WTC11 (cell line): Measurements from ENCODE around the gene CSNK2A1. TPM values are rescaled to one million over a fixed set of nuclear protein-coding genes. Genes with fewer than 3 reads are reported as not detected.

Source experiments
- ATAC-seq: fragments of 200-7000 bp; cut with Tn5 transposase; 2 replicates; pipeline ENCODE4 v1.10.0; 2021; ENCODE audit warnings: mild to moderate bottlenecking, moderate library complexity
- CTCF ChIA-PET: fragments of 300-600 bp; sonication (Branson Sonifier 250); formaldehyde crosslinking; loops from one replicate; lab custom pipeline; 2021; ENCODE audit warnings: antibody characterized with exemption; lab: Charles Lee
- POLR2A ChIA-PET: fragments of 350-600 bp; sonication (Branson Sonifier 250); formaldehyde crosslinking; loops from one replicate; lab custom pipeline; 2021; ENCODE audit warnings: antibody characterized with exemption; lab: Charles Lee
- DNase-seq: peaks from one replicate; pipeline ENCODE4 v3.0.0; 2021; ENCODE audit warnings: low spot score
- H3K27ac Mint-ChIP-seq: 2 replicates; pipeline ENCODE4 v1.8.0; 2021; ENCODE audit warnings: mixed read lengths
- H3K27me3 Mint-ChIP-seq: 2 replicates; pipeline ENCODE4 v1.8.0; 2021; ENCODE audit warnings: low read depth, mild to moderate bottlenecking, moderate library complexity, mixed read lengths
- H3K36me3 Mint-ChIP-seq: 2 replicates; pipeline ENCODE4 v1.8.0; 2021; ENCODE audit warnings: mixed read lengths
- H3K4me1 Mint-ChIP-seq: 2 replicates; pipeline ENCODE4 v1.8.0; 2022; ENCODE audit warnings: mixed read lengths
- H3K4me3 Mint-ChIP-seq: 2 replicates; pipeline ENCODE4 v1.8.0; 2021; ENCODE audit warnings: mild to moderate bottlenecking, moderate library complexity, mixed read lengths
- H3K9me3 Mint-ChIP-seq: 2 replicates; pipeline ENCODE4 v1.8.0; 2021; ENCODE audit warnings: mixed read lengths
- CREB1 ChIP-seq: sonication (generic); formaldehyde crosslinking; IDR thresholded peaks from 2 replicates; pipeline ENCODE4 v1.8.0; 2023; ENCODE audit warnings: mild to moderate bottlenecking, missing genetic modification reagents
- ELF4 ChIP-seq: sonication (generic); formaldehyde crosslinking; IDR thresholded peaks from 2 replicates; pipeline ENCODE4 v1.8.1; 2022; ENCODE audit warnings: low read depth, mild to moderate bottlenecking, moderate library complexity, missing genetic modification reagents
- ETV6 ChIP-seq: sonication (generic); formaldehyde crosslinking; IDR thresholded peaks from 2 replicates; pipeline ENCODE4 v1.8.1; 2022; ENCODE audit warnings: mild to moderate bottlenecking, missing genetic modification reagents
- GRHL2 ChIP-seq: fragments of 250-450 bp; sonication (Bioruptor Pico); IDR thresholded peaks from 2 replicates; pipeline ENCODE4 v1.8.0; 2022; ENCODE audit warnings: mild to moderate bottlenecking, moderate library complexity; ENCODE audit not compliant: insufficient replicate concordance, severe bottlenecking
- GTF2I ChIP-seq: fragments of 250-450 bp; sonication (Bioruptor Pico); conservative IDR thresholded peaks from 2 replicates; pipeline ENCODE4 v1.4.0; 2021; ENCODE audit warnings: mild to moderate bottlenecking
- HMGXB4 ChIP-seq: sonication (generic); formaldehyde crosslinking; IDR thresholded peaks from 2 replicates; pipeline ENCODE4 v1.8.1; 2023; ENCODE audit warnings: mild to moderate bottlenecking, moderate library complexity, missing genetic modification reagents
- JUN ChIP-seq: sonication (generic); formaldehyde crosslinking; IDR thresholded peaks from 2 replicates; pipeline ENCODE4 v1.8.0; 2023; ENCODE audit warnings: mild to moderate bottlenecking, missing genetic modification reagents
- MYBL2 ChIP-seq: sonication (generic); formaldehyde crosslinking; IDR thresholded peaks from 2 replicates; pipeline ENCODE4 v1.8.1; 2023; ENCODE audit warnings: mild to moderate bottlenecking, moderate library complexity, missing genetic modification reagents
- NR1H2 ChIP-seq: sonication (generic); formaldehyde crosslinking; IDR thresholded peaks from 2 replicates; pipeline ENCODE4 v1.9.0; 2021; ENCODE audit warnings: mild to moderate bottlenecking, moderate library complexity, missing genetic modification reagents
- NR2C2 ChIP-seq: sonication (generic); formaldehyde crosslinking; IDR thresholded peaks from 2 replicates; pipeline ENCODE4 v1.8.0; 2022; ENCODE audit warnings: mild to moderate bottlenecking, missing genetic modification reagents
- NR3C1 ChIP-seq: sonication (generic); formaldehyde crosslinking; conservative IDR thresholded peaks from 2 replicates; pipeline ENCODE4 v1.8.1; 2023; ENCODE audit warnings: low read depth, mild to moderate bottlenecking, missing genetic modification reagents
- RELA ChIP-seq: sonication (generic); formaldehyde crosslinking; IDR thresholded peaks from 2 replicates; pipeline ENCODE4 v1.8.1; 2022; ENCODE audit warnings: missing genetic modification reagents, mild to moderate bottlenecking, borderline replicate concordance
- SMAD3 ChIP-seq: sonication (generic); formaldehyde crosslinking; IDR thresholded peaks from 2 replicates; pipeline ENCODE4 v1.8.0; 2022; ENCODE audit warnings: missing genetic modification reagents, mild to moderate bottlenecking, borderline replicate concordance
- TCF7 ChIP-seq: sonication (generic); formaldehyde crosslinking; IDR thresholded peaks from 2 replicates; pipeline ENCODE4 v1.8.0; 2022; ENCODE audit warnings: mild to moderate bottlenecking, low read depth, missing genetic modification reagents, moderate library complexity
- TEAD1 ChIP-seq: sonication (generic); formaldehyde crosslinking; IDR thresholded peaks from 2 replicates; pipeline ENCODE4 v1.8.0; 2022; ENCODE audit warnings: mild to moderate bottlenecking, missing genetic modification reagents
- TEAD4 ChIP-seq: sonication (generic); formaldehyde crosslinking; IDR thresholded peaks from 2 replicates; pipeline ENCODE4 v1.8.0; 2022; ENCODE audit warnings: mild to moderate bottlenecking, missing genetic modification reagents
- TP53 ChIP-seq: sonication (generic); formaldehyde crosslinking; IDR thresholded peaks from 2 replicates; pipeline ENCODE4 v1.8.1; 2023; ENCODE audit warnings: mild to moderate bottlenecking, missing genetic modification reagents
- ZMAT4 ChIP-seq: fragments of 250-450 bp; sonication (Bioruptor Pico); IDR thresholded peaks from 2 replicates; pipeline ENCODE4 v1.9.0; 2021; ENCODE audit warnings: mild to moderate bottlenecking
- ZNF317 ChIP-seq: sonication (generic); formaldehyde crosslinking; IDR thresholded peaks from 2 replicates; pipeline ENCODE4 v1.8.1; 2023; ENCODE audit warnings: low read depth, mild to moderate bottlenecking, moderate library complexity, missing genetic modification reagents, borderline replicate concordance
- ZNF423 ChIP-seq: fragments of 250-450 bp; sonication (Bioruptor Pico); IDR thresholded peaks from 2 replicates; pipeline ENCODE4 v2.1.2; 2022; ENCODE audit warnings: mild to moderate bottlenecking, moderate library complexity
- ZNF532 ChIP-seq: fragments of 250-450 bp; sonication (Bioruptor Pico); IDR thresholded peaks from 2 replicates; pipeline ENCODE4 v1.9.0; 2021; ENCODE audit warnings: mild to moderate bottlenecking, borderline replicate concordance
- total RNA-seq: library from RNA; stranded (reverse); gene quantifications from 3 replicates; pipeline ENCODE4 v1.2.3, GENCODE V29; 2021
- TF ChIP-seq, protein P1 (sequence below): sonication (generic); formaldehyde crosslinking; IDR thresholded peaks from 2 replicates; pipeline ENCODE4 v1.8.1; 2022; ENCODE audit warnings: mild to moderate bottlenecking, missing genetic modification reagents, moderate library complexity, borderline replicate concordance
- TF ChIP-seq, protein P2 (sequence below): fragments of 250-450 bp; sonication (Bioruptor Pico); conservative IDR thresholded peaks from 2 replicates; pipeline ENCODE4 v1.9.0; 2021; ENCODE audit warnings: mild to moderate bottlenecking
- TF ChIP-seq, protein P3 (sequence below): sonication (generic); formaldehyde crosslinking; IDR thresholded peaks from 2 replicates; pipeline ENCODE4 v1.8.0; 2023; ENCODE audit warnings: mild to moderate bottlenecking, missing genetic modification reagents

The CSNK2A1 gene
- total RNA-seq, 1 experiment from 2014 or later, result 235 TPM

GRCh38 chr20:480044-480443 lies 63.5 kb downstream of the CSNK2A1 start:
- ATAC-seq, result no peak
- no peaks in the 10 kb centered on the region for H3K27me3 Mint-ChIP-seq
- H3K27ac Mint-ChIP-seq, result no peak overlapping the region
- no peak overlapping the region for H3K4me3 Mint-ChIP-seq
- CTCF ChIA-PET, result no interaction called here
- POLR2A ChIA-PET, result no interaction called here
- H3K9me3 Mint-ChIP-seq, result no peaks in the 10 kb centered on the region
- peaks cover 57% of the 10 kb centered on the region for H3K36me3 Mint-ChIP-seq
- TF ChIP-seq CREB1 (CRISPR knock-in tag) (no peak), MYBL2 (CRISPR knock-in tag) (no peak), TEAD1 (CRISPR knock-in tag) (no peak), NR1H2 (CRISPR knock-in tag) (no peak), HMGXB4 (CRISPR knock-in tag) (no peak), RELA (CRISPR knock-in tag) (no peak), ZNF423 (CRISPR knock-in tag) (no peak), TP53 (CRISPR knock-in tag) (no peak), TCF7 (CRISPR knock-in tag) (no peak), TEAD4 (no peak), NR2C2 (CRISPR knock-in tag) (no peak), JUN (CRISPR knock-in tag) (no peak), GRHL2 (CRISPR knock-in tag) (no peak), ETV6 (no peak), ELF4 (no peak)
- TF ChIP-seq, protein P1, sequence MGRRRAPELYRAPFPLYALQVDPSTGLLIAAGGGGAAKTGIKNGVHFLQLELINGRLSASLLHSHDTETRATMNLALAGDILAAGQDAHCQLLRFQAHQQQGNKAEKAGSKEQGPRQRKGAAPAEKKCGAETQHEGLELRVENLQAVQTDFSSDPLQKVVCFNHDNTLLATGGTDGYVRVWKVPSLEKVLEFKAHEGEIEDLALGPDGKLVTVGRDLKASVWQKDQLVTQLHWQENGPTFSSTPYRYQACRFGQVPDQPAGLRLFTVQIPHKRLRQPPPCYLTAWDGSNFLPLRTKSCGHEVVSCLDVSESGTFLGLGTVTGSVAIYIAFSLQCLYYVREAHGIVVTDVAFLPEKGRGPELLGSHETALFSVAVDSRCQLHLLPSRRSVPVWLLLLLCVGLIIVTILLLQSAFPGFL, result no peak
- TF ChIP-seq, all 79 proteins: peak for 0
- DNase-seq, result no peak
- no peaks in the 10 kb centered on the region for H3K4me1 Mint-ChIP-seq

DNA sequence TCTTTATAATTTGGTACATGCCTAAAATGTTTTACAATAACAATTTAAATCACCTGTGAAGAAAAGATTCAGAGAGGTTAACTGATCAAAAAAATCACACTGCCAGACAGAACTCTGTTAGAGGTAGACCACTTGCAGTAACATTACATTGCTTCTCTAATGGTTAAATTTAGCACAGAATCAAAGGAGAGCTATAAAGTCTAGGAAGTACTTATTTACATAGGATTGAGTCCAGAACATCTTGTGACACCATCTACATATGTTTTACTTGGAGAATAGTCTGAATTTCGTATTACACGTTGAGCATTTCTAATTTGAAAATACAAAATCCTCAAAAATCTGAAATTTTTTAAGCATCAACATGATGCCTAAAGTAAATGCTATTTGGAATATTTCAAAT lies 64.1 kb downstream of the CSNK2A1 start:
- H3K4me1 Mint-ChIP-seq, result no peaks in the 10 kb centered on the region
- peaks cover 57% of the 10 kb centered on the region for H3K36me3 Mint-ChIP-seq
- no peak overlapping the region for H3K27ac Mint-ChIP-seq
- DNase-seq (no peak), ATAC-seq (no peak)
- ChIA-PET CTCF (no interaction called here), POLR2A (no interaction called here)
- no peaks in the 10 kb centered on the region for H3K9me3 Mint-ChIP-seq
- H3K27me3 Mint-ChIP-seq, result no peaks in the 10 kb centered on the region
- no peak overlapping the region for H3K4me3 Mint-ChIP-seq
- no peak for TF ChIP-seq ZMAT4 (CRISPR knock-in tag)
- no peak for TF ChIP-seq ZNF532 (CRISPR knock-in tag)
- TF ChIP-seq, protein P2, sequence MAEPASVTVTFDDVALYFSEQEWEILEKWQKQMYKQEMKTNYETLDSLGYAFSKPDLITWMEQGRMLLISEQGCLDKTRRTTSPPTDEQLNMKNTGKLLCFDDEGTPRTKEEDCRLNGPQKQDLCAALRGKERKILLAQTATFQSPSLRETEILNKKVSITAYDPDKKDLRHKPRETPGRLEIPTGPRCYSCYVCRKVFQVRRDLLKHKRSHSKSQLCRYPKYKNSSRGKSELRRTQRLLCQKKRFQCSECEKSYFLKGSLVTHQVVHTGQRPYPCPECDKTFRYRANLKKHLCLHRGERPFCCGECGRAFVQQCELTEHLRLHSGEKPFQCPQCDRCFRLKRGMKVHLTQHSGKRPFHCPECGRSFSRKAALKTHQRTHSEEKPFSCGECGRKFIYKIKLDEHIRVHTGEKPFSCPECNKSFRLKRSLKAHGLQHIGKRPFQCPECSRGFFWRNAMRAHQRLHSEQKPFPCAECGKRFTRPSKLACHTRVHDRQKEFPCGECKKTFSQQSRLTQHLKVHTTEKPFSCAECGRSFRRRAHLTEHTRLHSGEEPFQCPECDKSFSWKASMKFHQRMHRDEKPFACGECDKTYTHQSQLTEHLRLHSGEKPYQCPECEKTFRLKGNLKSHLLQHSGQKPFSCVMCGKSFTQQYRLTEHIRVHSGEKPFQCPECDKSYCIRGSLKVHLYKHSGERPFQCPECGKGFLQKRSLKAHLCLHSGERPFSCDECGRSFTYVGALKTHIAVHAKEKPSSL (CRISPR knock-in tag), result no peak
- no peak for TF ChIP-seq TEAD1 (CRISPR knock-in tag)
- TF ChIP-seq, protein P3, sequence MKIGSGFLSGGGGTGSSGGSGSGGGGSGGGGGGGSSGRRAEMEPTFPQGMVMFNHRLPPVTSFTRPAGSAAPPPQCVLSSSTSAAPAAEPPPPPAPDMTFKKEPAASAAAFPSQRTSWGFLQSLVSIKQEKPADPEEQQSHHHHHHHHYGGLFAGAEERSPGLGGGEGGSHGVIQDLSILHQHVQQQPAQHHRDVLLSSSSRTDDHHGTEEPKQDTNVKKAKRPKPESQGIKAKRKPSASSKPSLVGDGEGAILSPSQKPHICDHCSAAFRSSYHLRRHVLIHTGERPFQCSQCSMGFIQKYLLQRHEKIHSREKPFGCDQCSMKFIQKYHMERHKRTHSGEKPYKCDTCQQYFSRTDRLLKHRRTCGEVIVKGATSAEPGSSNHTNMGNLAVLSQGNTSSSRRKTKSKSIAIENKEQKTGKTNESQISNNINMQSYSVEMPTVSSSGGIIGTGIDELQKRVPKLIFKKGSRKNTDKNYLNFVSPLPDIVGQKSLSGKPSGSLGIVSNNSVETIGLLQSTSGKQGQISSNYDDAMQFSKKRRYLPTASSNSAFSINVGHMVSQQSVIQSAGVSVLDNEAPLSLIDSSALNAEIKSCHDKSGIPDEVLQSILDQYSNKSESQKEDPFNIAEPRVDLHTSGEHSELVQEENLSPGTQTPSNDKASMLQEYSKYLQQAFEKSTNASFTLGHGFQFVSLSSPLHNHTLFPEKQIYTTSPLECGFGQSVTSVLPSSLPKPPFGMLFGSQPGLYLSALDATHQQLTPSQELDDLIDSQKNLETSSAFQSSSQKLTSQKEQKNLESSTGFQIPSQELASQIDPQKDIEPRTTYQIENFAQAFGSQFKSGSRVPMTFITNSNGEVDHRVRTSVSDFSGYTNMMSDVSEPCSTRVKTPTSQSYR (CRISPR knock-in tag), result no peak
- TF ChIP-seq SMAD3 (CRISPR knock-in tag), result no peak
- TF ChIP-seq ZNF317, result no peak
- TF ChIP-seq ZNF423 (CRISPR knock-in tag), result no peak
- TF ChIP-seq NR3C1 (CRISPR knock-in tag), result no peak
- no peak for TF ChIP-seq GTF2I
